Germinal center (tissue), 1 donor: ENCODE data around the gene LOXL4.

Experiments
- DNase-seq: peaks from one replicate; pipeline ENCODE4 v3.0.0; 2012; ENCODE audit warnings: mixed read lengths, low spot score

Gene LOXL4

GRCh38 chr10:98264378-98265065 lies 3.5 kb downstream of the LOXL4 start:
- no peak for DNase-seq

- DNase-seq = no peak
These were observed 4.9 kb downstream of the LOXL4 start for GRCh38 chr10:98263088-98263487.

- no peak for DNase-seq
These were observed 5.4 kb downstream of the LOXL4 start for GRCh38 chr10:98262571-98262970.

GRCh38 chr10:98261436-98262277 lies 6.3 kb downstream of the LOXL4 start:
- DNase-seq = no peak

GRCh38 chr10:98260752-98261151 lies 7.2 kb downstream of the LOXL4 start:
- DNase-seq = no peak

GRCh38 chr10:98260350-98260749 lies 7.6 kb downstream of the LOXL4 start:
- DNase-seq = no peak

GRCh38 chr10:98259606-98260315 lies 8.2 kb downstream of the LOXL4 start:
- no peak for DNase-seq

- DNase-seq = no peak
These were observed 9.1 kb downstream of the LOXL4 start for GRCh38 chr10:98258683-98259454.

- DNase-seq = no peak
These were observed 10.0 kb downstream of the LOXL4 start for GRCh38 chr10:98257961-98258360.

- DNase-seq = no peak
These were observed 10.8 kb downstream of the LOXL4 start for GRCh38 chr10:98257198-98257597.

GRCh38 chr10:98256692-98257091 lies 11.3 kb downstream of the LOXL4 start:
- no peak for DNase-seq

- DNase-seq = no peak
These were observed 12.7 kb downstream of the LOXL4 start for GRCh38 chr10:98255146-98255877.

GRCh38 chr10:98254234-98254974 lies 13.6 kb downstream of the LOXL4 start:
- no peak for DNase-seq

GRCh38 chr10:98253499-98253898 lies 14.5 kb downstream of the LOXL4 start:
- DNase-seq = no peak

- DNase-seq = no peak
These were observed 15.5 kb downstream of the LOXL4 start for GRCh38 chr10:98252464-98252863.

- DNase-seq = no peak
These were observed 16.6 kb downstream of the LOXL4 start for GRCh38 chr10:98251399-98251798.

GRCh38 chr10:98249134-98249533 lies 18.9 kb downstream of the LOXL4 start:
- DNase-seq = no peak

- DNase-seq = no peak
These were observed 20.0 kb downstream of the LOXL4 start for GRCh38 chr10:98248018-98248417.

- no peak for DNase-seq
These were observed 20.8 kb downstream of the LOXL4 start for GRCh38 chr10:98246911-98247805.

GRCh38 chr10:98244586-98244985 lies 23.4 kb downstream of the LOXL4 start:
- no peak for DNase-seq
